ENCODE results near the gene KLHL26.

The KLHL26 gene

GRCh38 chr19:18649371-18650020, 12.7 kb downstream of the KLHL26 start:
- peak; percentile 33 for DNase-seq (ENCODE audit: low spot score)

- no peak for DNase-seq (ENCODE audit: low spot score)
Measured at GRCh38 chr19:18650021-18650390, 13.2 kb downstream of the KLHL26 start.

- no peak for DNase-seq (ENCODE audit: low spot score)
Measured at GRCh38 chr19:18650468-18651041, 13.7 kb downstream of the KLHL26 start.

GRCh38 chr19:18651300-18651699, 14.5 kb downstream of the KLHL26 start:
- no peak for DNase-seq (ENCODE audit: low spot score)

GRCh38 chr19:18651733-18652132, 14.9 kb downstream of the KLHL26 start:
- no peak for DNase-seq (ENCODE audit: low spot score)

- no peak for DNase-seq (ENCODE audit: low spot score)
Measured at GRCh38 chr19:18653853-18654252, 17.0 kb downstream of the KLHL26 start.

GRCh38 chr19:18654469-18654868, 17.6 kb downstream of the KLHL26 start:
- no peak for DNase-seq (ENCODE audit: low spot score)

GRCh38 chr19:18655173-18655844, 18.5 kb downstream of the KLHL26 start:
- DNase-seq (ENCODE audit: low spot score) = no peak

- DNase-seq (ENCODE audit: low spot score) = no peak
Measured at GRCh38 chr19:18656337-18657086, 19.7 kb downstream of the KLHL26 start.

GRCh38 chr19:18657590-18658365, 20.9 kb downstream of the KLHL26 start:
- no peak for DNase-seq (ENCODE audit: low spot score)

GRCh38 chr19:18658366-18658855, 21.6 kb downstream of the KLHL26 start:
- DNase-seq (ENCODE audit: low spot score) = no peak

- no peak for DNase-seq (ENCODE audit: low spot score)
Measured at GRCh38 chr19:18659281-18660050, 22.6 kb downstream of the KLHL26 start.

GRCh38 chr19:18660051-18660910, 23.5 kb downstream of the KLHL26 start:
- no peak for DNase-seq (ENCODE audit: low spot score)

GRCh38 chr19:18660939-18661670, 24.3 kb downstream of the KLHL26 start:
- DNase-seq (ENCODE audit: low spot score) = no peak

- DNase-seq (ENCODE audit: low spot score) = no peak
Measured at GRCh38 chr19:18662972-18663732, 26.3 kb downstream of the KLHL26 start.

GRCh38 chr19:18663940-18664530, 27.2 kb downstream of the KLHL26 start:
- no peak for DNase-seq (ENCODE audit: low spot score)

GRCh38 chr19:18665771-18666202, 29.0 kb downstream of the KLHL26 start:
- no peak for DNase-seq (ENCODE audit: low spot score)

GRCh38 chr19:18666317-18666716, 29.5 kb downstream of the KLHL26 start:
- DNase-seq (ENCODE audit: low spot score) = no peak
